NCI-H2196 treated with DMSO at 0.1 percent for 48 hours (cell line): ENCODE data around the gene LCE1E.

Experiments
- DNase-seq: peaks from one replicate; lab custom pipeline; 2025; ENCODE audit not compliant: unreplicated experiment; lab: John Stamatoyannopoulos, UW

The LCE1E gene

GRCh38 chr1:152777510-152778137, 8.4 kb upstream of the LCE1E start:
- DNase-seq, result no peak

DNA sequence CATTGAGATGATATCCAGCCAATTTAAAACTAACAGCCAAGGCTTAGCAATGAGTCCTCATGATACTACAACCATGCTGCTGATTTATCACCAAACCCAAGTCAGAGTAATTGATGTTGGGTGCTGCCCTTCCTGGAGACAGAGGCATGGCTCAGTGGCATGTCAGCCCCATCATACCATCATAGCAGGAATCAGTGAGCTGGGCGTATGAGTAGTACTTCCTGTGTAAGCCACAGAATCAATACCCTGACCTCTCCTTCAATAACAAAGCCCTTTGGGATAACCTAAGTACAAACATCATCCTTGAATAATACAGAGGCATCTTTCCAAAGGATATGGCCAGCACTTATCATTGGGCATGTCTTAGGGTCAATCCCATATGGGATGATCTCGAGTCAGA, 3.0 kb upstream of the LCE1E start:
- DNase-seq, result no peak

GRCh38 chr1:152795686-152796085, 9.6 kb downstream of the LCE1E start:
- DNase-seq, result no peak

- DNase-seq, result no peak
Observed at GRCh38 chr1:152796421-152796820, 10.4 kb downstream of the LCE1E start, which contains the start of gene LCE1D. LCE1D (plus strand) TSS chr1:152796721; CDS start chr1:152797795, 1,074 bp downstream.

GRCh38 chr1:152801333-152801732, 15.3 kb downstream of the LCE1E start:
- no peak for DNase-seq

DNA sequence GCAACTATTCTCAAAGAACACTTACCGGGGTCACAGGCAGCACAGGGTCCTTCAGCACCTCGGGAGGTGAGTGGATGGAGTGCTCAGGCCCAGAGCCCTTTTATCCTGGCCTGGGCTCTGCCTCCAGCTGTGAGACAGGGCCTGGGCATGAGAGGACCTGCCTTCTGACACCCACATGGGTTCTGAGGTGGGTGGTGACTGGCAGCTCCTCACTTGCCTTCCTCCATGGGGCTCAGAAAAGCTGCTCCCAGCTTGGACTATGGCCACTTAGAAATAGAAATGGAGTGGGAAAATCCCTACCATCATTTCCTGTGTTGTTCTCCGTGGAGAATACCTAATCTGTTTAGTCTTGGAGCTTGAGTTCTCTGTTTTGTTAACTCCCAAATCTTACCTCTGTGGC, 20.5 kb downstream of the LCE1E start, which contains the start of gene LCE1C:
LCE1C (minus strand) TSS at position 76 of the 400 bp plus-strand sequence. CDS start 1,173 bp downstream, outside the sequence.
- DNase-seq, result no peak

GRCh38 chr1:152811050-152811449, 25.0 kb downstream of the LCE1E start:
- no peak for DNase-seq

GRCh38 chr1:152811671-152812070, 25.6 kb downstream of the LCE1E start, which contains the start of gene LCE1B:
LCE1B (plus strand) TSS chr1:152811971; CDS start chr1:152812447, 476 bp downstream.
- no peak for DNase-seq

- no peak for DNase-seq
Observed at GRCh38 chr1:152817309-152817708, 31.3 kb downstream of the LCE1E start.

- DNase-seq, result no peak
Observed at GRCh38 chr1:152823294-152823693, 37.2 kb downstream of the LCE1E start.

DNA sequence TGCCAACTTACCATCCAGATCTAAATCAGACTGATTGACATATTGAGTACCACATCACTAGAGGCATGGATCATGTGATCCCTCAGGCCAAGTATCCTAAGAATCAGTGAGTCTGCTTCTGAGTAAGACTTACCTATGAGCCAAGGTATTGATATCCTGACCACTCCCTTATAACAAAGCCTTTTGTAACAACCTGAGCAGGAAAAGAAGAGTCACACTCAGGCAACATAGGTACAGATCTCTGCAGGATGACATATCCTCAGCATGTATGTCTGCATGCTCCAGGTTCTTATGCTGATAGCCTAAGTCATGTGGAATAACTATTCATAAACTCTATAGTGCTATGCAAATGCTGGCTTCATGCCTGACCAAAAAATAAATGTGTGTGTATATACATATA, 38.9 kb downstream of the LCE1E start:
- no peak for DNase-seq

DNA sequence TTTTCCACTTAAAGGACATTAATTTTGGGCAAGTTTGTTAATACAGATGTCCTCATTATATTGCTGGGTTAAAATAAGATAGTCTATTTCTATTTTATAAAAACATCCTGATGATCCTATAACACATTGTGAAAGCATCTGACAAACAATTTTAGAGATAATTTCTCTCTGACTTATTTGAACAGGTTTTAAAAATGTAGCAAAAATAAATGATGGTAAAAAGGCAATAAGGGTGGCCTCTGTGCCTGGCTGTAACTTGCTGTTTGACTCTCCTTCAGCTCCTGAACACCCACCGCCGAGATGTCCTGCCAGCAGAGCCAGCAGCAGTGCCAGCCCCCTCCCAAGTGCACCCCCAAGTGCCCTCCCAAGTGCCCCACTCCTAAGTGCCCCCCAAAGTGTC, 41.1 kb downstream of the LCE1E start, which contains the start of gene LCE1A:
LCE1A (plus strand) TSS at position 301 of the 400 bp plus-strand sequence; CDS start at position 301, 0 bp downstream.
- no peak for DNase-seq

DNA sequence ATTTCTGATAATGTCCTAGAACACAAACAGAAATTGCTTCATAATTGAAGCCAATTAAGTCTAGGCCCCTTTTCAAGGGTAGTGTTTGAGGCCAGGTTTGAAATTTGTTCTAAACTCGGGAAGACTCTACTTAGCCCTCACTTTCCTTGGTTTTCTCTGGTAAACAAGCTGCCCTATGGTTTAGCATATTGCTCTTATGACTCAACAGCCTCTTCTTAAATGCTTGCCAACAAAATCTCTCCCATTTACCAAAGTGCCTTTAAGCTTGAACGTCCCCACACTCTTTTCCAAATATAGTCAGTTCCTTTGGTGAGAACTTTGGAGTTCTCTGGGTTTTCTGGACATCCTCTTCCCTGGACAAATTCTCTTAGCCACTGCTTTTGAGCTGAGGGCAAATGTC, 50.8 kb downstream of the LCE1E start:
- no peak for DNase-seq
